MM.1S (cell line): Measurements from ENCODE around the gene SCAMP4.

ENCODE experiments used
- EZH2phosphoT487 ChIP-seq: fragments of 300-600 bp; sonication (generic); IDR thresholded peaks from 2 replicates; pipeline ENCODE4 v1.6.1; 2018; ENCODE audit warnings: antibody characterized with exemption, low read length
- TF ChIP-seq, protein P1 (sequence below): fragments of 300-600 bp; sonication (generic); IDR thresholded peaks from 2 replicates; pipeline ENCODE4 v1.5.1; 2016; ENCODE audit warnings: antibody characterized with exemption, low read length, mixed read lengths

DNA sequence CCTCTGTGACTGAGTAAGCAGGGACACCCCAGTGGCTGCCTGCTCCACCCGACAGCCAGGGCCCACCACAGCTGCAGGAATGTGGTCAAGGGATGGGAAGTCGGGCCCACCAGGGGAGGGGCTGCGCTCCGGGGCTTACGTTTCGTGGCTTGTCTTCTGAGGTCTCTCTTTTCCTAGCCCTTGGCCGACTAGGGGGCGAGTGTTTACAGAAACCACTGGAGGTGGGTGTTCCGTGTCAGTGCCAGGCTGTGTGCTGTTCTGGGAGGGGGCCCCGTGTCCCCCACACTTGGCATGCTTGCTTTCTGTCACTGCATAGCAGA, 4.5 kb downstream of the SCAMP4 start:
- TF ChIP-seq, protein P1, sequence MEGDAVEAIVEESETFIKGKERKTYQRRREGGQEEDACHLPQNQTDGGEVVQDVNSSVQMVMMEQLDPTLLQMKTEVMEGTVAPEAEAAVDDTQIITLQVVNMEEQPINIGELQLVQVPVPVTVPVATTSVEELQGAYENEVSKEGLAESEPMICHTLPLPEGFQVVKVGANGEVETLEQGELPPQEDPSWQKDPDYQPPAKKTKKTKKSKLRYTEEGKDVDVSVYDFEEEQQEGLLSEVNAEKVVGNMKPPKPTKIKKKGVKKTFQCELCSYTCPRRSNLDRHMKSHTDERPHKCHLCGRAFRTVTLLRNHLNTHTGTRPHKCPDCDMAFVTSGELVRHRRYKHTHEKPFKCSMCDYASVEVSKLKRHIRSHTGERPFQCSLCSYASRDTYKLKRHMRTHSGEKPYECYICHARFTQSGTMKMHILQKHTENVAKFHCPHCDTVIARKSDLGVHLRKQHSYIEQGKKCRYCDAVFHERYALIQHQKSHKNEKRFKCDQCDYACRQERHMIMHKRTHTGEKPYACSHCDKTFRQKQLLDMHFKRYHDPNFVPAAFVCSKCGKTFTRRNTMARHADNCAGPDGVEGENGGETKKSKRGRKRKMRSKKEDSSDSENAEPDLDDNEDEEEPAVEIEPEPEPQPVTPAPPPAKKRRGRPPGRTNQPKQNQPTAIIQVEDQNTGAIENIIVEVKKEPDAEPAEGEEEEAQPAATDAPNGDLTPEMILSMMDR = no peak
- TF ChIP-seq EZH2phosphoT487 = no peak
